Smooth muscle cell (in vitro differentiated cells): Measurements from ENCODE around the gene GHR. TPM values are rescaled to one million over a fixed set of nuclear protein-coding genes. Genes with fewer than 3 reads are reported as not detected.

Source experiments
- DNase-seq: peaks from one replicate; lab custom pipeline; 2025; ENCODE audit not compliant: unreplicated experiment; lab: John Stamatoyannopoulos, UW
- H2AFZ ChIP-seq: fragments of 200-600 bp; sonication (generic); 2 replicates; pipeline ENCODE4 v1.6.0; 2016; ENCODE audit warnings: antibody characterized with exemption, low read depth, mild to moderate bottlenecking
- H3F3A ChIP-seq: fragments of 200-600 bp; sonication (generic); 2 replicates; pipeline ENCODE4 v1.6.0; 2017; ENCODE audit warnings: antibody characterized with exemption, low read depth
- H3K27ac ChIP-seq: fragments of 200-600 bp; sonication (generic); 2 replicates; pipeline ENCODE4 v1.5.1; 2016; ENCODE audit warnings: low read depth, mild to moderate bottlenecking
- H3K27me3 ChIP-seq: fragments of 200-600 bp; sonication (generic); 2 replicates; pipeline ENCODE4 v1.6.1; 2016; ENCODE audit warnings: low read depth, mild to moderate bottlenecking
- H3K36me3 ChIP-seq: fragments of 200-600 bp; sonication (generic); 2 replicates; pipeline ENCODE4 v1.5.1; 2016; ENCODE audit warnings: low read depth
- H3K4me1 ChIP-seq: fragments of 200-600 bp; sonication (generic); 2 replicates; pipeline ENCODE4 v1.5.1; 2016; ENCODE audit warnings: low read depth
- H3K4me2 ChIP-seq: fragments of 200-600 bp; sonication (generic); 2 replicates; pipeline ENCODE4 v1.6.0; 2016; ENCODE audit warnings: mild to moderate bottlenecking
- H3K4me3 ChIP-seq: fragments of 200-600 bp; sonication (generic); 2 replicates; pipeline ENCODE4 v1.5.1; 2016; ENCODE audit warnings: mild to moderate bottlenecking
- H3K79me2 ChIP-seq: fragments of 200-600 bp; sonication (generic); 2 replicates; pipeline ENCODE4 v1.6.0; 2016; ENCODE audit warnings: low read depth, mild to moderate bottlenecking
- H3K9ac ChIP-seq: fragments of 200-600 bp; sonication (generic); 2 replicates; pipeline ENCODE4 v1.6.0; 2016; ENCODE audit warnings: low read depth
- H3K9me3 ChIP-seq: fragments of 200-600 bp; sonication (generic); replicated peaks from 2 replicates; pipeline ENCODE4 v1.5.1; 2016; ENCODE audit warnings: low read depth
- H4K20me1 ChIP-seq: fragments of 200-600 bp; sonication (generic); 2 replicates; pipeline ENCODE4 v1.6.0; 2016; ENCODE audit warnings: low read depth
- CTCF ChIP-seq: fragments of 200-600 bp; sonication (generic); IDR thresholded peaks from 2 replicates; pipeline ENCODE4 v1.5.1; 2017; ENCODE audit warnings: borderline replicate concordance, mild to moderate bottlenecking, antibody characterized with exemption; ENCODE audit not compliant: insufficient read depth, poor library complexity, severe bottlenecking
- WGBS: methylation state at CpG from one replicate; pipeline ENCODE4 v1.1.7; 2016; ENCODE audit warnings: low lambda C conversion rate; 5-methylcytosine and 5-hydroxymethylcytosine counted together
- polyA plus RNA-seq: library from polyadenylated mRNA; unstranded; fragments of >200 nt; fragmentation: Nextera tagmentation; extraction: Ambion mirVana; gene quantifications from 2 replicates; pipeline ENCODE4 v1.2.1, GENCODE V29; 2016
- total RNA-seq: library from RNA; depleted of rRNA; stranded (reverse); fragments of >200 nt; gene quantifications from 2 replicates; pipeline ENCODE4 v1.2.3, GENCODE V29; 2014

The GHR gene
- total and polyA plus RNA-seq, 2 experiments from 2014 or later: 2.1 to 4.3 TPM

GRCh38 chr5:42611437-42611836 is 188.2 kb downstream of the GHR start:
- H3K79me2 ChIP-seq: no peaks in the 10 kb centered on the region
- no peak for DNase-seq

GRCh38 chr5:42612750-42613366 is 189.6 kb downstream of the GHR start:
- Histone ChIP-seq H3K4me3 (no peak overlapping the region), H2AFZ (no peak overlapping the region), H3K9ac (no peak overlapping the region), H4K20me1 (no peaks in the 10 kb centered on the region), H3K9me3 (no peaks in the 10 kb centered on the region), H3K36me3 (no peaks in the 10 kb centered on the region), H3K27me3 (peaks cover 20% of the 10 kb centered on the region), H3F3A (peaks cover 3% of the 10 kb centered on the region), H3K79me2 (no peaks in the 10 kb centered on the region), H3K27ac (no peak overlapping the region), H3K4me2 (peak overlapping the region; percentile 13), H3K4me1 (no peaks in the 10 kb centered on the region)
- TF ChIP-seq CTCF: no peak
- 18% methylated on average over 3 of the region's 3 CpGs for WGBS
- DNase-seq: no peak

More at GRCh38 chr5:42611437-42611836, 188.2 kb downstream of the GHR start:
- Histone ChIP-seq H4K20me1 (no peaks in the 10 kb centered on the region), H3K27me3 (peaks cover 16% of the 10 kb centered on the region), H3K4me1 (no peaks in the 10 kb centered on the region), H3K36me3 (no peaks in the 10 kb centered on the region), H3K27ac (no peak overlapping the region), H3K4me3 (no peak overlapping the region), H2AFZ (no peak overlapping the region), H3K9ac (no peak overlapping the region), H3K4me2 (no peak overlapping the region), H3K9me3 (no peaks in the 10 kb centered on the region), H3F3A (peaks cover 3% of the 10 kb centered on the region)
- 90% methylated on average over 1 of the region's 1 CpG for WGBS
- TF ChIP-seq CTCF: no peak

- Histone ChIP-seq H3K9me3 (no peaks in the 10 kb centered on the region), H3K27me3 (peaks cover 20% of the 10 kb centered on the region), H3K79me2 (no peaks in the 10 kb centered on the region)
These were observed 191.3 kb downstream of the GHR start for GRCh38 chr5:42614509-42614908.

More at GRCh38 chr5:42614509-42614908, 191.3 kb downstream of the GHR start:
- H4K20me1 ChIP-seq: no peaks in the 10 kb centered on the region
- no peak overlapping the region for H2AFZ ChIP-seq
- no peaks in the 10 kb centered on the region for H3K4me1 ChIP-seq
- H3K27ac ChIP-seq: no peak overlapping the region
- H3F3A ChIP-seq: peaks cover 3% of the 10 kb centered on the region
- H3K36me3 ChIP-seq: no peaks in the 10 kb centered on the region
- H3K4me2 ChIP-seq: no peak overlapping the region
- no peak for TF ChIP-seq CTCF
- DNase-seq: no peak
- no peak overlapping the region for H3K9ac ChIP-seq
- H3K4me3 ChIP-seq: no peak overlapping the region
